OCI-LY3 (cell line): ENCODE measurements around the gene SDHAF2.

Source experiments
- H2AFZ ChIP-seq: fragments of 200-600, 300-600 bp; shearing (Covaris generic); 2 replicates; pipeline ENCODE4 v1.6.0; 2014; ENCODE audit warnings: antibody characterized with exemption, low read depth, low read length
- H3K27ac ChIP-seq: fragments of 200-600, 300-600 bp; sonication (generic); 2 replicates; pipeline ENCODE4 v1.5.1; 2014; ENCODE audit warnings: mild to moderate bottlenecking, low read length, moderate library complexity, mixed read lengths
- H3K27me3 ChIP-seq: fragments of 200-600, 300-600 bp; sonication (generic); 2 replicates; pipeline ENCODE4 v1.6.1; 2014; ENCODE audit warnings: low read depth, low read length, mixed read lengths
- H3K36me3 ChIP-seq: fragments of 200-600, 300-600 bp; sonication (generic); replicated peaks from 2 replicates; pipeline ENCODE3; 2014; ENCODE audit warnings: low read depth, low read length, mixed read lengths
- H3K4me1 ChIP-seq: fragments of 300-600, 200-600 bp; sonication (generic); 2 replicates; pipeline ENCODE4 v1.6.1; 2014; ENCODE audit warnings: low read length, mixed read lengths
- H3K4me2 ChIP-seq: fragments of 200-600, 300-600 bp; sonication (generic); 2 replicates; pipeline ENCODE4 v1.6.1; 2014; ENCODE audit warnings: low read length, mixed read lengths
- H3K4me3 ChIP-seq: fragments of 300-600, 200-600 bp; sonication (generic); 2 replicates; pipeline ENCODE4 v1.5.1; 2014; ENCODE audit warnings: antibody characterized with exemption, mild to moderate bottlenecking, low read length, moderate library complexity
- H3K79me2 ChIP-seq: fragments of 300-600, 200-600 bp; shearing (Covaris generic); 2 replicates; pipeline ENCODE4 v1.6.1; 2014; ENCODE audit warnings: mild to moderate bottlenecking, low read length, mixed read lengths
- H3K9ac ChIP-seq: fragments of 300-600, 200-600 bp; shearing (Covaris generic); 2 replicates; pipeline ENCODE4 v1.6.0; 2014; ENCODE audit warnings: mild to moderate bottlenecking, low read length, moderate library complexity
- H3K9me3 ChIP-seq: fragments of 200-600, 300-600 bp; shearing (Covaris generic); 2 replicates; pipeline ENCODE4 v1.6.1; 2014; ENCODE audit warnings: low read length, mixed read lengths; ENCODE audit not compliant: insufficient read depth
- H4K20me1 ChIP-seq: fragments of 200-600, 300-600 bp; sonication (generic); 2 replicates; pipeline ENCODE4 v1.6.1; 2016; ENCODE audit warnings: low read length, mixed read lengths; ENCODE audit not compliant: insufficient read depth
- EZH2phosphoT487 ChIP-seq: fragments of 200-600 bp; shearing (Covaris generic); IDR thresholded peaks from 2 replicates; pipeline ENCODE4 v1.6.1; 2018; ENCODE audit warnings: antibody characterized with exemption, mixed run types, low read depth
- TF ChIP-seq, protein P1 (sequence below): fragments of 200-600, 300-600 bp; sonication (generic); IDR thresholded peaks from 2 replicates; pipeline ENCODE4 v1.5.1; 2014; ENCODE audit warnings: antibody characterized with exemption, low read length, low read depth

SDHAF2 gene

DNA sequence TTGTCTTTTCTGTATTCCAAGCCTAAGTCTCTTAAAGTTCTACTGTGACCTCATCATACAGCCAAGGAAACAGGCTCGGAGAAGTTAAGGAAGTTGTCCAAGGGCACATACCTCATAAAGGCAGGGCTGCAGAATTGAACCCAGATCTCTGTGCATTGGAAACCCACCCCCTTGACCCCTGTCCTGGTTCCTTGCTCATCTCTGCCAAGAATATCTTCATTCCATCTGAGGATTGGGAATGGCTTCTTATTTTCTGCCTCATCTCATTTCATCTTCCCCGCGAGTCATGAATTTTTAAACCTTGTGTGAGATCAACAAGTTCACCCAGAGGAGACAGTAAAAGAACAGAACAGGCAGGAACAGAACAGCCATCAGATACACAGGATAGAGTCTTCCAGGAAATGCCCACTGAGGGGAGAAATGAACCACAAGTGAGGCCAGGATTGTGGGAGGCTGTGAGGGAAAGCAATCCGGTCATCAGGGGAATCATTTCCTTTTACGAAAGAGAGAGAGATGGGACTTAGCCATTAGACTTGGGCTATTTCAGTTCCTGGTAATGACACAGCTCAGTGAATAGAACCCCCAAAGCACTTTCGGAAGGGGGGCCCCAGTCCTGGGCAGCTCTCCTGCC, 44.2 kb downstream of the SDHAF2 start:
- no peaks in the 10 kb centered on the region for H3K79me2 ChIP-seq
- TF ChIP-seq, protein P1, sequence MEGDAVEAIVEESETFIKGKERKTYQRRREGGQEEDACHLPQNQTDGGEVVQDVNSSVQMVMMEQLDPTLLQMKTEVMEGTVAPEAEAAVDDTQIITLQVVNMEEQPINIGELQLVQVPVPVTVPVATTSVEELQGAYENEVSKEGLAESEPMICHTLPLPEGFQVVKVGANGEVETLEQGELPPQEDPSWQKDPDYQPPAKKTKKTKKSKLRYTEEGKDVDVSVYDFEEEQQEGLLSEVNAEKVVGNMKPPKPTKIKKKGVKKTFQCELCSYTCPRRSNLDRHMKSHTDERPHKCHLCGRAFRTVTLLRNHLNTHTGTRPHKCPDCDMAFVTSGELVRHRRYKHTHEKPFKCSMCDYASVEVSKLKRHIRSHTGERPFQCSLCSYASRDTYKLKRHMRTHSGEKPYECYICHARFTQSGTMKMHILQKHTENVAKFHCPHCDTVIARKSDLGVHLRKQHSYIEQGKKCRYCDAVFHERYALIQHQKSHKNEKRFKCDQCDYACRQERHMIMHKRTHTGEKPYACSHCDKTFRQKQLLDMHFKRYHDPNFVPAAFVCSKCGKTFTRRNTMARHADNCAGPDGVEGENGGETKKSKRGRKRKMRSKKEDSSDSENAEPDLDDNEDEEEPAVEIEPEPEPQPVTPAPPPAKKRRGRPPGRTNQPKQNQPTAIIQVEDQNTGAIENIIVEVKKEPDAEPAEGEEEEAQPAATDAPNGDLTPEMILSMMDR = no peak
- no peak for TF ChIP-seq EZH2phosphoT487

DNA sequence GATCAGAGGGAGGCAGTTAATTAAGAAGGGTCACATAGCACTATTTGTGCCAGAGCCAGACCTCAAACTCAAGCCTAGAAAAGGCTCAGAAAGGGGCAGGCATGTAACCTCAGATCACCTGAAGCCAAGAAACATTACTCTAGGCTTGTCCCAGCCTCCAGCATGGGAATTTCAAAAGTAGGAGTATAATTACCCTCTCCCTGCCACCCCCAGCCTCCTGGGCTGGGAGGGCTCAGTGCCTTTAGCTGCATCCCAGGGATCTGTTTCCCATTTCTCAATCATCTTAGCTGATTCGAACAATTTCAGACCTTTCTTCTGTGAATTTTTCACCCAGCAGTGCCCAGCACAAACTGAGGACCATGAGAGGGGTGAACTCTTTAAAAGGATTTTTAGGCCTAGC, 45.5 kb downstream of the SDHAF2 start:
- Histone ChIP-seq H3K9ac (no peak overlapping the region), H3K4me3 (no peak overlapping the region), H3K36me3 (peaks cover 2% of the 10 kb centered on the region), H3K27ac (no peak overlapping the region), H3K27me3 (no peaks in the 10 kb centered on the region), H3K9me3 (no peaks in the 10 kb centered on the region), H3K4me2 (no peak overlapping the region), H4K20me1 (no peaks in the 10 kb centered on the region), H2AFZ (no peak overlapping the region), H3K79me2 (no peaks in the 10 kb centered on the region), H3K4me1 (peaks cover 10% of the 10 kb centered on the region)
- TF ChIP-seq, protein P1 = no peak
- no peak for TF ChIP-seq EZH2phosphoT487

More for the DNA sequence above, 44.2 kb downstream of the SDHAF2 start:
- peaks cover 10% of the 10 kb centered on the region for H3K4me1 ChIP-seq
- H3K4me3 ChIP-seq = no peak overlapping the region
- no peak overlapping the region for H3K27ac ChIP-seq
- H3K36me3 ChIP-seq = peaks cover 2% of the 10 kb centered on the region
- H4K20me1 ChIP-seq = no peaks in the 10 kb centered on the region
- no peaks in the 10 kb centered on the region for H3K27me3 ChIP-seq
- H3K4me2 ChIP-seq = peak overlapping the region; percentile 13; the same call in 1 of the 2 replicates
- H3K9me3 ChIP-seq = no peaks in the 10 kb centered on the region
- H3K9ac ChIP-seq = no peak overlapping the region
- no peak overlapping the region for H2AFZ ChIP-seq

DNA sequence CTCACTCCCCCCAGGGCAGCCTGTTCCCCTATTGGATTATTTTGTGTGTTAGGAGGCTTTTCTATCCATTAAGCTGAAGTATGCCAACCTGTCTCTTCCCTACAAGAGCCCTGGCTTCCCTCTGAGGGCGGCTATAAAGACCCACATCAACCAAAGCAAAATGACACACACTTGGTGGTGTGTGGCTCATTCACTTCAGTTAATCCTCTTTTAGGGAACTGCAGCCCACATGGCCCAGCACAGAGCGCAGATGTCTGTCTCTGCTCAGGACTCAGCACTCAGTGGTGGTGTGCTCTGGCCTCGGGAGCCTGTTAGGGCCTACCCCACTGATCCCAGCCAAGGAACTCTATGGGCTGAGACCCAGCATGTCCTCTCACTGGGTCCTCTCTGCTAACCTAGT, 46.4 kb downstream of the SDHAF2 start:
- Histone ChIP-seq H4K20me1 (no peaks in the 10 kb centered on the region), H3K9me3 (no peaks in the 10 kb centered on the region), H3K4me2 (no peak overlapping the region), H3K27ac (no peak overlapping the region), H3K4me1 (peaks cover 10% of the 10 kb centered on the region), H3K27me3 (no peaks in the 10 kb centered on the region), H2AFZ (no peak overlapping the region), H3K9ac (no peak overlapping the region), H3K79me2 (no peaks in the 10 kb centered on the region), H3K4me3 (no peak overlapping the region), H3K36me3 (peaks cover 2% of the 10 kb centered on the region)
- TF ChIP-seq, protein P1 = no peak
- TF ChIP-seq EZH2phosphoT487 = no peak

DNA sequence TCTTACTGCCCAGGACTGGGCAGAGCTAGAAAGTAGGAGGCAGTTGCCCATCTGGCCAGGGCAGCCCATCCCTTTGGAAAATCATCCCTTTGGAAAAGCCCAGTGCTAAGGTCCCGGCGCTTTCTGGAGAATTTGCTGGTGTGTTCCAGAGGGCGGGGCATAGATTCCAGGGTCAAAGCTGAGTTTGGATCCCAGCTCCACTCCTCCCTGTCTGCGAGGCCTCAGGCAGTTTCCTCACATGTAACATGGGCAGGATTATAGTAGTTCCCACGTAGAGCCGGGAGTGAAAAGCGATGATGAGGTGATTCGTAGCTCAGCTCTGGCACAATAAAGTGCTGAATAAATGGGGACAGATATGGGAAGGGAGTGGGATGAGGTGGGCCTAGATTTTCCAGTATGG, 47.2 kb downstream of the SDHAF2 start:
- Histone ChIP-seq H3K4me2 (no peak overlapping the region), H4K20me1 (no peaks in the 10 kb centered on the region), H3K9ac (no peak overlapping the region)

More for the DNA sequence above, 47.2 kb downstream of the SDHAF2 start:
- no peaks in the 10 kb centered on the region for H3K27me3 ChIP-seq
- no peak overlapping the region for H2AFZ ChIP-seq
- TF ChIP-seq, protein P1 = no peak
- TF ChIP-seq EZH2phosphoT487 = no peak
- H3K9me3 ChIP-seq = no peaks in the 10 kb centered on the region
- H3K4me3 ChIP-seq = no peak overlapping the region
- peaks cover 10% of the 10 kb centered on the region for H3K4me1 ChIP-seq
- H3K27ac ChIP-seq = no peak overlapping the region
- peaks cover 2% of the 10 kb centered on the region for H3K36me3 ChIP-seq
- H3K79me2 ChIP-seq = no peaks in the 10 kb centered on the region
